PFSK-1 (cell line): ENCODE data around the gene SKAP1.

Experiments used
- FOXP2 ChIP-seq: optimal IDR thresholded peaks from 2 replicates; pipeline ENCODE3; 2011; ENCODE audit warnings: borderline replicate concordance, control low read depth, inconsistent platforms; ENCODE audit not compliant: insufficient read depth; ENCODE audit errors: extremely low read length, extremely low read depth
- POLR2AphosphoS5 ChIP-seq: IDR thresholded peaks from 2 replicates; pipeline ENCODE4 v1.6.1; 2012; ENCODE audit warnings: low read depth, mild to moderate bottlenecking, control low read depth, low read length, moderate library complexity
- SIN3A ChIP-seq: IDR thresholded peaks from 2 replicates; pipeline ENCODE4 v1.6.1; 2012; ENCODE audit warnings: mild to moderate bottlenecking, low read length, moderate library complexity, borderline replicate concordance; ENCODE audit not compliant: insufficient read depth
- TAF1 ChIP-seq: IDR thresholded peaks from 2 replicates; pipeline ENCODE4 v1.6.1; 2012; ENCODE audit warnings: low read length, control low read depth, borderline replicate concordance; ENCODE audit not compliant: insufficient read depth
- TF ChIP-seq, protein P1 (sequence below), 2 experiments: IDR thresholded peaks; 2 replicates each; pipeline versions ENCODE4 v1.6.1 to v1.8.0; 2011 to 2012; ENCODE audit warnings: low read depth in 2 of 2, low read length in 2 of 2, control low read depth in 1 of 2, inconsistent platforms in 1 of 2, mild to moderate bottlenecking in 1 of 2, moderate library complexity in 1 of 2; ENCODE audit not compliant: insufficient read depth in 1 of 2

The SKAP1 gene

DNA sequence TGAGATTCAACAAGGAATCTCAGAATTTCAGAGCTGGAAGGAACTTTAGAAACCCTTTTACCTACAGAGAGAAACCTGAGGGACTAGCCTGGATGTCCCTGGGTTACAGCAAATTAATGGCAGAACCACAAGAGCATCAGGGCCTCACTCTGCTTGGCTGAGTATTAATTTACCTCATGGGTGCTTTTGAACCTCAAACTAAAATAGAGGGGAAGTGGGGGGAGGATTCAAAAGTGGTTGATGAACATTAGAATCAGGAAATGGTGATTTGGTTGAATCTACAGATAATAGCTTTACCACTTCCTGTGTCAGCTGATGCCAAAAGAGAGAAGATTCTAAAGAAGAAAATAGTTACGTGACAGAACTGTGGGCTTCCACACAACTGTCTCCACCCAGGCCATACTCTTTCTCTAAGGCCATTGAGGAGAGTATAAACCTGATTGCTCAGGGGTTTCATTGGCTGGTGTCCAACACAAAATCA is 11.3 kb upstream of the SKAP1 start:
- TF ChIP-seq FOXP2 (no peak), TAF1 (no peak), POLR2AphosphoS5 (no peak), SIN3A (no peak)
- TF ChIP-seq, protein P1, sequence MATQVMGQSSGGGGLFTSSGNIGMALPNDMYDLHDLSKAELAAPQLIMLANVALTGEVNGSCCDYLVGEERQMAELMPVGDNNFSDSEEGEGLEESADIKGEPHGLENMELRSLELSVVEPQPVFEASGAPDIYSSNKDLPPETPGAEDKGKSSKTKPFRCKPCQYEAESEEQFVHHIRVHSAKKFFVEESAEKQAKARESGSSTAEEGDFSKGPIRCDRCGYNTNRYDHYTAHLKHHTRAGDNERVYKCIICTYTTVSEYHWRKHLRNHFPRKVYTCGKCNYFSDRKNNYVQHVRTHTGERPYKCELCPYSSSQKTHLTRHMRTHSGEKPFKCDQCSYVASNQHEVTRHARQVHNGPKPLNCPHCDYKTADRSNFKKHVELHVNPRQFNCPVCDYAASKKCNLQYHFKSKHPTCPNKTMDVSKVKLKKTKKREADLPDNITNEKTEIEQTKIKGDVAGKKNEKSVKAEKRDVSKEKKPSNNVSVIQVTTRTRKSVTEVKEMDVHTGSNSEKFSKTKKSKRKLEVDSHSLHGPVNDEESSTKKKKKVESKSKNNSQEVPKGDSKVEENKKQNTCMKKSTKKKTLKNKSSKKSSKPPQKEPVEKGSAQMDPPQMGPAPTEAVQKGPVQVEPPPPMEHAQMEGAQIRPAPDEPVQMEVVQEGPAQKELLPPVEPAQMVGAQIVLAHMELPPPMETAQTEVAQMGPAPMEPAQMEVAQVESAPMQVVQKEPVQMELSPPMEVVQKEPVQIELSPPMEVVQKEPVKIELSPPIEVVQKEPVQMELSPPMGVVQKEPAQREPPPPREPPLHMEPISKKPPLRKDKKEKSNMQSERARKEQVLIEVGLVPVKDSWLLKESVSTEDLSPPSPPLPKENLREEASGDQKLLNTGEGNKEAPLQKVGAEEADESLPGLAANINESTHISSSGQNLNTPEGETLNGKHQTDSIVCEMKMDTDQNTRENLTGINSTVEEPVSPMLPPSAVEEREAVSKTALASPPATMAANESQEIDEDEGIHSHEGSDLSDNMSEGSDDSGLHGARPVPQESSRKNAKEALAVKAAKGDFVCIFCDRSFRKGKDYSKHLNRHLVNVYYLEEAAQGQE (IDR thresholded peaks at IDR 0.05; ENCODE audit: insufficient read depth in 1 of 2, low read depth in 2 of 2, low read length in 2 of 2), result no peak

- TF ChIP-seq POLR2AphosphoS5 (no peak), FOXP2 (no peak), SIN3A (no peak), TAF1 (no peak)
- TF ChIP-seq, protein P1 (IDR thresholded peaks at IDR 0.05; ENCODE audit: insufficient read depth in 1 of 2, low read depth in 2 of 2, low read length in 2 of 2), result no peak
Observed at GRCh38 chr17:48440669-48441068, 10.7 kb upstream of the SKAP1 start.

DNA sequence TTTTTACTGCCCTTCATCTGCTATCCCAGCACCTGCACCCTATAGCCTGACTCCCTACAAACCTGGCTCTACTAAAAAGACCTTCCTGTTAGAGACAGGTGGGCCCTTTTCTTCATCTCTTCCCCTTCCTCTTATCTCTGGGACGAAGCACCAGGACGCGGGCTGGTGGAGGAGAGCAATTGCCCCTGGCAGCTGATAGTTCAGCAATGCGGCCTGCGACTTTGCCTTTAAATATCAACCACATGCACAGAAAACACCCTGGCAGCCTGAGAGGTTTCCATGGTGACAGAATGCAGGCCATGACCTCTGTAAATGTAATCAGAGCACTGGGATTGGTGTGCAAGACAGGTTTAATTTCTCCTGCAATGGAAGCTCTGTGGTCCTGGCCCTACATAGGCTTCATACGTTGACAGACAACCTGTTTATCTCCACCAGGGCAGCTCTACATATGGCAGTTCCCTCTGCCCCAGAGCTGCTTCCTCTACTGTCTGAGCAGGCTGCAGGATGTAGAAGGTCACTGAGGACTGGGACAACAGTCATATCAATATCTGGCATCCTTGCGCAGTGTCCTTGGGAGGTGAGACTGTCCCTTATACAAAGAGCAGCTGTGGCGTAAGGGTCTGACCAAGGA is 10.0 kb upstream of the SKAP1 start:
- TF ChIP-seq FOXP2 (no peak), TAF1 (no peak), SIN3A (no peak), POLR2AphosphoS5 (no peak)
- TF ChIP-seq, protein P1 (IDR thresholded peaks at IDR 0.05; ENCODE audit: insufficient read depth in 1 of 2, low read depth in 2 of 2, low read length in 2 of 2), result no peak

GRCh38 chr17:48439110-48439850 is 9.3 kb upstream of the SKAP1 start:
- TF ChIP-seq FOXP2 (no peak), POLR2AphosphoS5 (no peak), TAF1 (no peak), SIN3A (no peak)
- TF ChIP-seq, protein P1 (IDR thresholded peaks at IDR 0.05; ENCODE audit: insufficient read depth in 1 of 2, low read depth in 2 of 2, low read length in 2 of 2), result no peak
